GM08714 (cell line): Measurements from ENCODE around the gene JAZF1.
"Not testable (repeated sequence)": the region's sequence is repeated elsewhere in the genome, so short reads cannot be mapped to it uniquely, and the experiment has no call there.

Source experiments
- H3K4me3 ChIP-seq: fragments of 200-500 bp; sonication (Bioruptor generic); 2 replicates; pipeline ENCODE4 v1.5.1; 2014; ENCODE audit warnings: mild to moderate bottlenecking, low read length, inconsistent platforms
- ZNF274 ChIP-seq: IDR thresholded peaks from 2 replicates; pipeline ENCODE4 v1.6.1; 2012; ENCODE audit warnings: mild to moderate bottlenecking, low read depth, low read length

The JAZF1 gene

GRCh38 chr7:27922907-27923641, 257.5 kb downstream of the JAZF1 start:
- TF ChIP-seq ZNF274: no peak
- no peak overlapping the region for H3K4me3 ChIP-seq

- not testable (repeated sequence) for H3K4me3 ChIP-seq
These were observed 258.2 kb downstream of the JAZF1 start for GRCh38 chr7:27922389-27922788.

GRCh38 chr7:27921081-27921836, 259.3 kb downstream of the JAZF1 start:
- no peak for TF ChIP-seq ZNF274
- no peak overlapping the region; the same call in 1 of the 2 replicates for H3K4me3 ChIP-seq

- H3K4me3 ChIP-seq: no peak overlapping the region
- TF ChIP-seq ZNF274: no peak
These were observed 260.2 kb downstream of the JAZF1 start for GRCh38 chr7:27920281-27920946.

- TF ChIP-seq ZNF274: no peak
These were observed 262.1 kb downstream of the JAZF1 start for GRCh38 chr7:27918503-27918902.

GRCh38 chr7:27917774-27918314, 262.8 kb downstream of the JAZF1 start:
- no peak for TF ChIP-seq ZNF274
- H3K4me3 ChIP-seq: no peak overlapping the region

More at GRCh38 chr7:27918503-27918902, 262.1 kb downstream of the JAZF1 start:
- no peak overlapping the region for H3K4me3 ChIP-seq

- TF ChIP-seq ZNF274: no peak
- no peak overlapping the region for H3K4me3 ChIP-seq
These were observed 263.5 kb downstream of the JAZF1 start for GRCh38 chr7:27917119-27917518.

- TF ChIP-seq ZNF274: no peak
These were observed 264.2 kb downstream of the JAZF1 start for GRCh38 chr7:27916372-27916771.

GRCh38 chr7:27914409-27914808, 266.2 kb downstream of the JAZF1 start:
- H3K4me3 ChIP-seq: no peak overlapping the region
- no peak for TF ChIP-seq ZNF274

More at GRCh38 chr7:27916372-27916771, 264.2 kb downstream of the JAZF1 start:
- H3K4me3 ChIP-seq: no peak overlapping the region

- TF ChIP-seq ZNF274: no peak
- H3K4me3 ChIP-seq: no peak overlapping the region
These were observed 267.8 kb downstream of the JAZF1 start for GRCh38 chr7:27912751-27913150.

GRCh38 chr7:27911920-27912319, 268.7 kb downstream of the JAZF1 start:
- no peak overlapping the region for H3K4me3 ChIP-seq
- no peak for TF ChIP-seq ZNF274

GRCh38 chr7:27910326-27910725, 270.3 kb downstream of the JAZF1 start:
- no peak for TF ChIP-seq ZNF274
- H3K4me3 ChIP-seq: no peak overlapping the region

GRCh38 chr7:27908534-27909165, 271.9 kb downstream of the JAZF1 start:
- no peak overlapping the region for H3K4me3 ChIP-seq
- TF ChIP-seq ZNF274: no peak
